ENCODE results near the gene EIF3J. TPM values are rescaled to one million over a fixed set of nuclear protein-coding genes. Genes with fewer than 3 reads are reported as not detected.

The EIF3J gene
- total and polyA plus RNA-seq, 4 donors: 30.2 to 65.9 (median 56.6) TPM

Other genes starting within 250 kb of the EIF3J start
- gene GOLM2, start 248.4 kb upstream of the EIF3J start, total RNA-seq: 100 to 1,000 TPM in 1 of 2 donors, 10 to 100 TPM in 1; 90.7 to 131 TPM
- gene GOLM2, start 248.4 kb upstream of the EIF3J start, polyA plus RNA-seq: 10 to 100 TPM; 64.6 to 80.6 TPM
- 10 to 100 TPM; 35.9 to 43.9 TPM for gene CTDSPL2, start 109.5 kb upstream of the EIF3J start, total RNA-seq
- gene CTDSPL2, start 109.5 kb upstream of the EIF3J start, polyA plus RNA-seq: 10 to 100 TPM in 1 of 2 donors, 1 to 10 TPM in 1; 7.8 to 17.8 TPM
- 10 to 100 TPM; 61.1 to 96.3 TPM for gene SPG11, start 126.5 kb downstream of the EIF3J start, total RNA-seq
- gene SPG11, start 126.5 kb downstream of the EIF3J start, polyA plus RNA-seq: 10 to 100 TPM in 1 of 2 donors, 1 to 10 TPM in 1; 8.3 to 25.9 TPM
- gene PATL2, start 174.2 kb downstream of the EIF3J start, total RNA-seq: 1 to 10 TPM; 1.3 to 2.2 TPM
- under 1 TPM in 1 of 2 donors, not detected in 1; 0.23 TPM for gene PATL2, start 174.2 kb downstream of the EIF3J start, polyA plus RNA-seq
- 1,000 to 10,000 TPM; 2,130 to 2,403 TPM for gene B2M, start 174.4 kb downstream of the EIF3J start, total RNA-seq
- 1,000 to 10,000 TPM; 3,644 to 4,026 TPM for gene B2M, start 174.4 kb downstream of the EIF3J start, polyA plus RNA-seq
- gene TRIM69, start 199.4 kb downstream of the EIF3J start, total RNA-seq: 10 to 100 TPM; 16.3 to 28.6 TPM
- gene TRIM69, start 199.4 kb downstream of the EIF3J start, polyA plus RNA-seq: 10 to 100 TPM; 15.0 to 15.2 TPM

Data from aorta (tissue), 4 donors.